ENCODE data around the gene APCS.

- TF ChIP-seq CTCF (IDR thresholded peaks at IDR 0.05) (no peak), POLR2A (IDR thresholded peaks at IDR 0.05) (no peak), POLR2AphosphoS5 (IDR thresholded peaks at IDR 0.05) (no peak)
These were observed 14.9 kb downstream of the APCS start for GRCh38 chr1:159602501-159602999.

Data from stomach (tissue), 4 donors.